Hair follicular keratinocyte (primary cell): ENCODE measurements around the gene KHDC1L. TPM values are rescaled to one million over a fixed set of nuclear protein-coding genes. Genes with fewer than 3 reads are reported as not detected.

Experiments
- total RNA-seq: library from RNA; depleted of rRNA; stranded (reverse); fragments of >200 nt; gene quantifications from 2 replicates; pipeline ENCODE4 v1.2.3, GENCODE V29; 2015

Gene KHDC1L, protein sequence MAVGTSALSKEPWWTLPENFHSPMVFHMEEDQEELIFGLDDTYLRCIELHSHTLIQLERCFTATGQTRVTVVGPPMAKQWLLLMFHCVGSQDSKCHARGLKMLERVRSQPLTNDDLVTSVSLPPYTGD
- not detected in 2 replicates for total RNA-seq

DNA sequence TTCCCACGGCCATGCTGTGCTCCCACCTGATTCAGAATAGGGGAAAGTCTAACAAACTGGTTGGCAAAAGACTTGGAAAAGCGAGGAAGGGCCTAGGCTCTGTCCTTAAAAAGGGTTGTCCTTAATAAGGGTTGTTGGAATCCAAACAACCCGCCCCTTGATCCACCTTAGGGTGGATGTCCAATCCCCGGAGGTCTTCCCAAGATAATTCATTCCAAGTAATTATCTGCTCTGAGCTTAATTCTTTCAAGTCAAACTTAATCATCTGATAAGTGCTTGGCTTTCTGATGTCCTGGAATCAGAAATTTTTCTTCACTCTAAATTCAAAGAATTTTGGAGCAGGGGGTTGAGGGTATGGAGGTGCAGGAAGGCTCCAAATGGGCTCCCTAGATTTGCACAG is at the start of gene KHDC1L:
KHDC1L (minus strand) TSS at position 101 of the 400 bp plus-strand sequence; CDS start at position 13, 88 bp downstream.

GRCh38 chr6:73262671-73263569 is 37.6 kb upstream of the KHDC1L start, which contains the start of gene KHDC1:
Gene KHDC1 (minus strand): TSS chr6:73263196. CDS start chr6:73242517, 20,679 bp downstream.

Other genes starting within 250 kb of the KHDC1L start
- 2.0 and 2.2 TPM in 2 replicates for gene KHDC1, start 37.7 kb upstream of the KHDC1L start, total RNA-seq
- not detected in 2 replicates for gene DPPA5, start 128.8 kb upstream of the KHDC1L start, total RNA-seq
- not detected in 2 replicates for gene KHDC3L, start 137.2 kb upstream of the KHDC1L start, total RNA-seq
- 0.11 TPM in 1 of 2 replicates, not detected in the other for gene OOEP, start 144.4 kb upstream of the KHDC1L start, total RNA-seq
- 0.78 and 1.6 TPM in 2 replicates for gene DDX43, start 169.3 kb upstream of the KHDC1L start, total RNA-seq
- gene CGAS, start 226.8 kb upstream of the KHDC1L start, total RNA-seq = 2.7 and 6.3 TPM in 2 replicates
- 20.3 and 34.1 TPM in 2 replicates for gene MTO1, start 236.2 kb upstream of the KHDC1L start, total RNA-seq